ENCODE results near the gene TSPAN7. TPM values are rescaled to one million over a fixed set of nuclear protein-coding genes. Genes with fewer than 3 reads are reported as not detected.
A peak's percentile ranks its signal among the peaks of the same experiment; 100 is the strongest.

The TSPAN7 gene
- total RNA-seq, 1 donor from 2014 or later, result 54.0 TPM

- no peak overlapping the region for H3K4me3 Mint-ChIP-seq (ENCODE audit: unreplicated experiment)
- TF ChIP-seq CTCF (IDR thresholded peaks at IDR 0.05; ENCODE audit: partially characterized antibody, unreplicated experiment), result no peak
- no peak overlapping the region for H3K27ac Mint-ChIP-seq (ENCODE audit: unreplicated experiment)
- no peaks in the 10 kb centered on the region for H3K4me1 Mint-ChIP-seq (ENCODE audit: low read depth, unreplicated experiment)
- no peak for DNase-seq
- no peaks in the 10 kb centered on the region for H3K36me3 Mint-ChIP-seq (ENCODE audit: unreplicated experiment)
- H3K27me3 Mint-ChIP-seq (ENCODE audit: unreplicated experiment), result peaks cover 4% of the 10 kb centered on the region
- no peaks in the 10 kb centered on the region for H3K9me3 Mint-ChIP-seq (ENCODE audit: unreplicated experiment)
These were observed 65.0 kb downstream of the TSPAN7 start for GRCh38 chrX:38626296-38626695.

GRCh38 chrX:38627683-38628082 lies 66.3 kb downstream of the TSPAN7 start:
- Mint-ChIP-seq H3K27ac (ENCODE audit: unreplicated experiment) (no peak overlapping the region), H3K9me3 (ENCODE audit: unreplicated experiment) (no peaks in the 10 kb centered on the region), H3K4me3 (ENCODE audit: unreplicated experiment) (no peak overlapping the region), H3K4me1 (ENCODE audit: low read depth, unreplicated experiment) (no peaks in the 10 kb centered on the region), H3K27me3 (ENCODE audit: unreplicated experiment) (peaks cover 4% of the 10 kb centered on the region), H3K36me3 (ENCODE audit: unreplicated experiment) (no peaks in the 10 kb centered on the region)
- no peak for DNase-seq
- TF ChIP-seq CTCF (IDR thresholded peaks at IDR 0.05; ENCODE audit: partially characterized antibody, unreplicated experiment), result peak; percentile 47

DNA sequence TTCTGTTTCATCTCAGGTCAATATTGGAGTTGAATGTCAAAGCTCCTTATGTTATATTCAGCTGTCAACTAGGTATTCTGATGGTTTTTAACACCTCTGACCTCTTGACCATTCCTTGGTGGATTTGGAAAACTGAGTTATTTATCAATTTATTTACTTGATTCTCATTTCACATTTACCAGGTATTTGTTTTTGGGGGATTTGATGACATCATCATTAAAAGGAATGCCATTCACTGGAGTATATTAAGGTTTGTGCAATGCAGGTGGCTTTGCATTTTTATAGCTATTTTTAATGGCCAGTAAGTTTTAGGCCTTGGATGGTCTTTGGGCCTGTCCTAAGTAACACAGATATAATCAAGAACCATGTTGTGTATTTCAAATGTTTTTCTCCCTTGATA lies 67.2 kb downstream of the TSPAN7 start:
- H3K4me1 Mint-ChIP-seq (ENCODE audit: low read depth, unreplicated experiment), result no peaks in the 10 kb centered on the region

DNA sequence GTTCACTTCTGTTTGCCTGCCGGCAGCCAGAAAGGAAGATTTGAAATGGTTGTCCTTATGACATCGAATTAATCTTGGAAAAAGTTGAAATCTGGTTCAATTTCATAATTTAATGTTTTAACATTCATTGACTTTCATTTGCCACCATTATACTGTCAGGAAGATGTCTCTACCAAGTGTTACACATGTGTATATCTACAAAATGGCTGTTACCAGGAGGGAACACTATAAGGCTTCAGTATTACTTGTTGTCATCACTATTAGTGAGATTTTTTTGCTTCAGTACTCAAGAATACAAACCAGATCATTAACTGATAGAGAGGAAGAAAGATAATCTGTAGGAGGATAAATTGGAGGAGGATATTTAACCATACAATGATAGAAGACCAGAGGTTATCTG lies 71.2 kb downstream of the TSPAN7 start:
- Mint-ChIP-seq H3K27me3 (ENCODE audit: unreplicated experiment) (no peaks in the 10 kb centered on the region), H3K9me3 (ENCODE audit: unreplicated experiment) (no peaks in the 10 kb centered on the region), H3K4me1 (ENCODE audit: low read depth, unreplicated experiment) (peaks cover 4% of the 10 kb centered on the region), H3K36me3 (ENCODE audit: unreplicated experiment) (no peaks in the 10 kb centered on the region), H3K27ac (ENCODE audit: unreplicated experiment) (no peak overlapping the region), H3K4me3 (ENCODE audit: unreplicated experiment) (no peak overlapping the region)
- TF ChIP-seq CTCF (IDR thresholded peaks at IDR 0.05; ENCODE audit: partially characterized antibody, unreplicated experiment), result no peak
- DNase-seq, result no peak

More for the DNA sequence above, 67.2 kb downstream of the TSPAN7 start:
- no peak for TF ChIP-seq CTCF (IDR thresholded peaks at IDR 0.05; ENCODE audit: partially characterized antibody, unreplicated experiment)
- H3K36me3 Mint-ChIP-seq (ENCODE audit: unreplicated experiment), result no peaks in the 10 kb centered on the region
- no peak overlapping the region for H3K4me3 Mint-ChIP-seq (ENCODE audit: unreplicated experiment)
- peaks cover 4% of the 10 kb centered on the region for H3K27me3 Mint-ChIP-seq (ENCODE audit: unreplicated experiment)
- no peak for DNase-seq
- H3K27ac Mint-ChIP-seq (ENCODE audit: unreplicated experiment), result no peak overlapping the region
- no peaks in the 10 kb centered on the region for H3K9me3 Mint-ChIP-seq (ENCODE audit: unreplicated experiment)

DNA sequence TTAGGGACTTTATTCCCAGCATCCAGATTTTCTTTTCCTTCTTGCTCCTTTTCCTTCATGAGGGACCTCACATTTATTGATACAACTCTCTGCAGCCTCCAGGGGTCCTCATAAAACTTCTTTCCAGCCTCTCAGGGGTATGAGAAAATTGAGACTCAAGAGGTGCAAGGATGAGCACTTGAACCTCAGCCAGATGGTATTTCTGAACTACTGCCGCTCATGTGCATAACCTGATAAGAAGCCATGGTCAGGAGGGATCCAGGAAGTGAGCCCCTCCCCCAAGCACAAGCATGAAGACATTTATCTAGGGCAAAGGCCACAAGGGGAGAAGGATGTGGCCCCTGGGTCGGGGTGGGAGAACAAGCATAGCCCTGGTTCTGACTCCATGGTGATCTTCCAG lies 73.3 kb downstream of the TSPAN7 start:
- H3K4me1 Mint-ChIP-seq (ENCODE audit: low read depth, unreplicated experiment), result peaks cover 6% of the 10 kb centered on the region
- H3K9me3 Mint-ChIP-seq (ENCODE audit: unreplicated experiment), result no peaks in the 10 kb centered on the region

More for the DNA sequence above, 73.3 kb downstream of the TSPAN7 start:
- no peak for DNase-seq
- H3K27me3 Mint-ChIP-seq (ENCODE audit: unreplicated experiment), result no peaks in the 10 kb centered on the region
- no peak for TF ChIP-seq CTCF (IDR thresholded peaks at IDR 0.05; ENCODE audit: partially characterized antibody, unreplicated experiment)
- H3K4me3 Mint-ChIP-seq (ENCODE audit: unreplicated experiment), result no peak overlapping the region
- no peak overlapping the region for H3K27ac Mint-ChIP-seq (ENCODE audit: unreplicated experiment)
- H3K36me3 Mint-ChIP-seq (ENCODE audit: unreplicated experiment), result no peaks in the 10 kb centered on the region
